Adrenal gland (tissue), 12 donors: ENCODE measurements around the gene RBM26. TPM values are rescaled to one million over a fixed set of nuclear protein-coding genes. Genes with fewer than 3 reads are reported as not detected.
"Not testable (repeated sequence)": the region's sequence is repeated elsewhere in the genome, so short reads cannot be mapped to it uniquely, and the experiment has no call there.

Source experiments
- DNase-seq, 7 donors: peaks; one replicate each; pipeline ENCODE4 v3.0.0-alpha.2; 2019 to 2020
- H3K27ac ChIP-seq, 5 donors: fragments of 200-600 bp; sonication (generic) in 4 of 5; 1 replicate in 3 of 5; 2 replicates in 2 of 5; pipeline versions ENCODE4 v1.5.1 to v1.8.0; 2016 to 2020; ENCODE audit warnings: mild to moderate bottlenecking in 1 of 5
- H3K27me3 ChIP-seq: fragments of 200-600 bp; 2 replicates; pipeline ENCODE4 v1.8.0; 2021
- H3K36me3 ChIP-seq, 2 donors: fragments of 200-600 bp; replicated peaks in 1 of 2; 1 replicate in 1 of 2; 2 replicates in 1 of 2; pipeline versions ENCODE4 v1.5.1 to v1.8.0; 2018 to 2022
- H3K4me1 ChIP-seq, 2 donors: fragments of 200-600 bp; replicated peaks in 1 of 2; 1 replicate in 1 of 2; 2 replicates in 1 of 2; pipeline versions ENCODE4 v1.5.1 to v1.8.0; 2018 to 2021
- H3K4me3 ChIP-seq, 4 donors: fragments of 200-600 bp; sonication (generic) in 3 of 4; one replicate each; pipeline ENCODE4 v1.5.1; 2016 to 2018
- H3K9me3 ChIP-seq, 3 donors: fragments of 200-600 bp; sonication (generic) in 1 of 3; replicated peaks in 1 of 3; 1 replicate in 2 of 3; 2 replicates in 1 of 3; pipeline versions ENCODE4 v1.5.1 to v1.8.0; 2016 to 2021
- CTCF ChIP-seq, 6 experiments: fragments of 450-650 bp in 4 of 6; fragments of 200-600 bp in 2 of 6; sonication (generic) in 1 of 6; IDR thresholded peaks; 1 replicate in 5 of 6; 2 replicates in 1 of 6; pipeline versions ENCODE4 v1.5.1 to v1.8.0; 2016 to 2021; ENCODE audit warnings: antibody characterized with exemption in 6 of 6, mild to moderate bottlenecking in 2 of 6, moderate library complexity in 1 of 6
- POLR2A ChIP-seq, 2 donors: fragments of 450-650 bp; IDR thresholded peaks; one replicate each; pipeline ENCODE4 v1.6.1; 2017; ENCODE audit warnings: antibody characterized with exemption in 2 of 2, mild to moderate bottlenecking in 2 of 2, moderate library complexity in 1 of 2
- WGBS, 4 donors: extraction: QIAGEN DNeasy Blood & Tissue Kit in 2 of 4; methylation state at CpG; one replicate each; pipeline versions ENCODE4 v1.1.5 to v1.1.7; 2013 to 2017; 5-methylcytosine and 5-hydroxymethylcytosine counted together
- intact Hi-C, 2 donors: fragments of 100-400 bp; cut with DNase I; formaldehyde crosslinking; loops; one replicate each; pipeline versions ENCODE4 v1.14.1 to v1.15.0; 2022 to 2023
- polyA plus RNA-seq, 3 donors: library from polyadenylated mRNA; stranded (reverse); fragments of 200-250 nt in 2 of 3; fragments of 350-450 nt in 1 of 3; fragmentation: Illumina TruSeq in 1 of 3; extraction: RNeasy Lipid Tissue Mini Kit (QIAGEN cat#74804) in 1 of 3; gene quantifications; one replicate each; pipeline ENCODE4 v1.2.3, GENCODE V29; 2013 to 2014
- total RNA-seq, 9 donors: library from RNA; depleted of rRNA in 4 of 9; stranded (reverse); fragments of >200 nt in 4 of 9; fragments of 120-200 nt in 1 of 9; fragmentation: NEBNext Ultra II Directional in 1 of 9; extraction: Animal tissue kit (Norgen Biotek cat#: 25700) in 1 of 9; gene quantifications; one replicate each; pipeline versions ENCODE4 v1.1.0 to v1.2.4, GENCODE V29; 2013 to 2023
- donor health status: healthy with polysubstance abuse.
- donor health status: Bipolar disorder and iron deficiency.
- donor health status: DM: yes; HTN: yes; CAD: no.
- donor health status: DM: no; HTN: no; CAD: no.
- donor health status: DM: no; HTN: no; CAD: no.
- donor health status: DM: yes; HTN: yes; CAD: no.

Gene RBM26
- total and polyA plus RNA-seq, 12 donors = 18.7 to 62.5 (median 39.7) TPM

- TF ChIP-seq CTCF (IDR thresholded peaks at IDR 0.05) (no peak), POLR2A (IDR thresholded peaks at IDR 0.05) (no peak)
- Histone ChIP-seq H3K27ac (no peak overlapping the region), H3K9me3 (no peaks in the 10 kb centered on the region), H3K4me1 (no peaks in the 10 kb centered on the region), H3K4me3 (no peak overlapping the region), H3K36me3 (peaks cover 0 to 32% of the 10 kb centered on the region in 2 donors), H3K27me3 (no peaks in the 10 kb centered on the region)
- DNase-seq = no peak
- intact Hi-C loops = no loop called here
Measured at GRCh38 chr13:79352107-79352506, 53.9 kb downstream of the RBM26 start.

- H3K4me1 ChIP-seq, DNase-seq, H3K27ac ChIP-seq, H3K27me3 ChIP-seq, H3K9me3 ChIP-seq, H3K4me3 ChIP-seq, intact Hi-C loops: not testable (repeated sequence)
- peaks cover 0 to 21% of the 10 kb centered on the region in 2 donors for H3K36me3 ChIP-seq
- WGBS, 4 donors = 92 to 99% (median 95%) methylated on average over 10 of the region's 10 CpGs
Measured at GRCh38 chr13:79349608-79350007, 56.4 kb downstream of the RBM26 start.

GRCh38 chr13:79349011-79349410, 57.0 kb downstream of the RBM26 start:
- Histone ChIP-seq H3K36me3 (peaks cover 0 to 21% of the 10 kb centered on the region in 2 donors), H3K4me3 (no peak overlapping the region), H3K27ac (no peak overlapping the region), H3K4me1 (no peaks in the 10 kb centered on the region), H3K9me3 (no peaks in the 10 kb centered on the region), H3K27me3 (no peaks in the 10 kb centered on the region)
- 88 to 93% (median 90%) methylated on average over 3 of the region's 3 CpGs for WGBS, 4 donors
- intact Hi-C loops = no loop called here
- DNase-seq = no peak
- no peak for TF ChIP-seq POLR2A (IDR thresholded peaks at IDR 0.05)
- no peak for TF ChIP-seq CTCF (IDR thresholded peaks at IDR 0.05)

- no peak overlapping the region for H3K27ac ChIP-seq
- intact Hi-C loops = no loop called here
- H3K9me3 ChIP-seq = no peaks in the 10 kb centered on the region
- no peak for DNase-seq
- H3K36me3 ChIP-seq = peaks cover 0 to 30% of the 10 kb centered on the region in 2 donors
- H3K4me1 ChIP-seq = no peaks in the 10 kb centered on the region
- no peak for TF ChIP-seq POLR2A (IDR thresholded peaks at IDR 0.05)
- no peak for TF ChIP-seq CTCF (IDR thresholded peaks at IDR 0.05)
- no peak overlapping the region for H3K4me3 ChIP-seq
- WGBS, 4 donors = 96 to 100% (median 98%) methylated on average over 6 of the region's 6 CpGs
- no peaks in the 10 kb centered on the region for H3K27me3 ChIP-seq
Measured at GRCh38 chr13:79346300-79346914, 59.6 kb downstream of the RBM26 start.

- H3K4me3 ChIP-seq = no peak overlapping the region
- TF ChIP-seq POLR2A (IDR thresholded peaks at IDR 0.05) (no peak), CTCF (IDR thresholded peaks at IDR 0.05) (no peak)
- H3K9me3 ChIP-seq = no peaks in the 10 kb centered on the region
- H3K27ac ChIP-seq = no peak overlapping the region
- intact Hi-C loops = no loop called here
- H3K4me1 ChIP-seq = no peaks in the 10 kb centered on the region
- WGBS, 4 donors = 95 to 100% (median 96%) methylated on average over 1 of the region's 1 CpG
- peaks cover 0 to 69% of the 10 kb centered on the region in 2 donors for H3K36me3 ChIP-seq
- no peaks in the 10 kb centered on the region for H3K27me3 ChIP-seq
- no peak for DNase-seq
Measured at GRCh38 chr13:79341202-79341601, 64.9 kb downstream of the RBM26 start.
